GM20431 (cell line): ENCODE measurements around the gene EFHD1.

Source experiments
- in situ Hi-C: fragments of 300-500 bp; cut with MseI, MboI; formaldehyde crosslinking; loops from one replicate; pipeline ENCODE4 v1.15.0; 2020; ENCODE audit warnings: low sequenced_read_pairs; ENCODE audit not compliant: unreplicated experiment

Gene EFHD1

DNA sequence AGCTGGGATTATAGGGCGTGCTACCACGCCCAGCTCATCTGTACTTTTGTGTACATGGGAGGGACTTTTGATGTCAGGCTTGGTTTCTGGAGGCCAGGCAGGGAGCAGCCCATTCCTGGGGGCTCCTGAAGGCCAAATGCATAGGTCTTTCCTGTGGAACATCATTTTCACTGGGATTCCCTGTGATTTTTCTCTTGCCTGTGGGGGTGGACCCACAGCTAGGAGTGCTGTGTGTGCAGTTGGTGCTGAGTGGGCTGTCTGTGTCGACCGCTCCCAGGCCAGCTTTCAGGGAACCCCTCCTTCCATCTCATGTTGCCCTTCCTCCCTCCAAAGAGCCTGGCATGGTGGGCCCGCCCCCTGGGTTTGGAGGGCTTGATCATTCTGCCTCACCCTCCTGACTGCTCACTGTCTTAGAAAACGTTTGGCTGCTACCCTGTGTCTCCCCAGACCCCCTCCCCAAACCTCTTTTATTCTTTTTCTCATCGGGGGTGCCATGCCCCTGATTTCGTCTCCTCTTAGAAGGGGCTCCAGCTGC, 10.5 kb downstream of the EFHD1 start:
- in situ Hi-C loops, result no loop called here

GRCh38 chr2:232645061-232645460, 11.7 kb downstream of the EFHD1 start:
- in situ Hi-C loops, result no loop called here

GRCh38 chr2:232646726-232647125, 13.3 kb downstream of the EFHD1 start:
- in situ Hi-C loops, result no loop called here

DNA sequence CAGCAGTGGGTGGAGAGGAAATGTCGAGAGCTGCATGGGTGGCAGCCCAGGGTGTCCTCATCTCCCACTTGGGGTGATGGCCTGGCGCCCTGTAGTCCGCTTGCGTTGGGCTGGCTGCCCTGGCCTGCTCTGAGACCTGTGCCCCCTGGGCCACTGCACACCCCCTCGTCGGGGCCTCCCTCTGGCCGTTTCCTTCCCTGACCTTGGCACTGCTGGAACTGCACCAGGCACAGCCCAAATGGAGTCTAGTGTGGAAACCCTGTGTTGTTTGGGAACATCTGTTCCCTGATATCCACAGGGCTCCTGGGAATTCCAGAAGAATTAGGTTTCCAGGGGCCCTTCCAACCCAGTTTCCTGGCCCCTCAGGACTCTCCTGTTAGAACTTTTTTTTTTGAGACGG, 13.9 kb downstream of the EFHD1 start:
- in situ Hi-C loops, result no loop called here

- in situ Hi-C loops, result no loop called here
These were observed 15.6 kb downstream of the EFHD1 start for GRCh38 chr2:232649033-232649432.

- in situ Hi-C loops, result no loop called here
These were observed 19.1 kb downstream of the EFHD1 start for GRCh38 chr2:232652505-232652851.

GRCh38 chr2:232653441-232653840, 20.0 kb downstream of the EFHD1 start:
- in situ Hi-C loops, result no loop called here

- in situ Hi-C loops, result no loop called here
These were observed 22.0 kb downstream of the EFHD1 start for GRCh38 chr2:232655392-232655791.

DNA sequence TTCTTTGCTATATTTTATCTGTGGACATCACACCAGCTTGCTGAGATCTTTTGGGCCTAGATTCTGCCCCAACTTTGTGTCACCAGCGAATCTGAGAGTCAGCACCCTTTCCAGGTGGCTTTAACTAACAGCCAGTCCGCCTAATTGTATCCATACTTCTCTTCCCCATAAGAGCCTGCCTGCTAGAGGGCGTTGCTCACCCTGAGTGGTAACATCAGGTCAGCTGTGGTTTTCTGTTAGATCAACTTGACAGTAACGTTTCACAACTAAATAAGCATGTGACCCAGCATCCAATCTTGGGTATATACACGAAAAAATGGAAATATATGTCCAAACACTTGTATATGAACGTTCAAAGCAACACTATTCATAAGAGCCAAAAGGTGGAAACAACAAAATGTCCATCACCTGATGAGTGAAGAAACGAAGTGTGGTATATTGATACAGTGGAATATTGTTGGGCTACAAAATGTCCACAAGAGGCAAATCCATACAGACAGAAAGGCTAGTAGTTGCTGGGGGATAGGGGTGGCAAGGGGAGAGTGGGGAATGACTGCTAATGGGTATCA, 24.9 kb downstream of the EFHD1 start:
- in situ Hi-C loops, result no loop called here

- in situ Hi-C loops, result no loop called here
These were observed 26.0 kb downstream of the EFHD1 start for GRCh38 chr2:232659359-232659758.

DNA sequence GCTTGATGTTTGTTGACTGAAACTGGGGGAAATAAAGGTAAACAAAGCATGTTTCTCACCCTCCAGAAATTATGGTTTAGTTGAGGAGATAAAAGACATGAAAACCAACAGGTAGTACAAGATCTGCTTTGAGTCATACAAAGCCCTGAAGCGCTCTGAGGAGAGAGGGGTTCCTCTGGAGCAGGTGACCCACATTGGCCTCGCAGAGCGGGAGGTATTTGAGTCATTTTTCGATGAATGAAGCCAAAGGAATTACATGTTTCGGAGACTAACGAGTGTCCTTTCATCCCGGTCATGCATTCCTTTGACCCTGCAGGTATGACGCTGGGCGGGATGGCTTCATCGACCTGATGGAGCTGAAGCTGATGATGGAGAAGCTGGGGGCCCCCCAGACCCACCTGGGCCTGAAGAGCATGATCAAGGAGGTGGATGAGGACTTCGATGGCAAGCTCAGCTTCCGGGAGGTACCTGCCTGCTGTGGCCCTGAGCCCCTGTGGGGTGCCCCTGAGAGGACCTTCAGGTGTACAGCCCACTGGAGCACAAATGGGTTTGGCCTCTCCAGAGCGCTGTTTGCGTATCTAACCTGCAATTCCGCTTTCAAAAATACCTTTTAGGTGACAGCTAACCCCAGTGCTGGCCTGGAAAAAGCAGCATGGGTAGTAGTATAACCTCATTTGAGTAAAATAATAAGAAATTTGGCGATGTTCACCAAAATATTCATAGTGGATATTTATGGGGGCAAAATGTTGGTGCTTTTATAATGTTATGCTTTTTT, 29.3 kb downstream of the EFHD1 start:
- in situ Hi-C loops, result no loop called here

GRCh38 chr2:232666051-232666805, 32.8 kb downstream of the EFHD1 start:
- in situ Hi-C loops, result no loop called here

DNA sequence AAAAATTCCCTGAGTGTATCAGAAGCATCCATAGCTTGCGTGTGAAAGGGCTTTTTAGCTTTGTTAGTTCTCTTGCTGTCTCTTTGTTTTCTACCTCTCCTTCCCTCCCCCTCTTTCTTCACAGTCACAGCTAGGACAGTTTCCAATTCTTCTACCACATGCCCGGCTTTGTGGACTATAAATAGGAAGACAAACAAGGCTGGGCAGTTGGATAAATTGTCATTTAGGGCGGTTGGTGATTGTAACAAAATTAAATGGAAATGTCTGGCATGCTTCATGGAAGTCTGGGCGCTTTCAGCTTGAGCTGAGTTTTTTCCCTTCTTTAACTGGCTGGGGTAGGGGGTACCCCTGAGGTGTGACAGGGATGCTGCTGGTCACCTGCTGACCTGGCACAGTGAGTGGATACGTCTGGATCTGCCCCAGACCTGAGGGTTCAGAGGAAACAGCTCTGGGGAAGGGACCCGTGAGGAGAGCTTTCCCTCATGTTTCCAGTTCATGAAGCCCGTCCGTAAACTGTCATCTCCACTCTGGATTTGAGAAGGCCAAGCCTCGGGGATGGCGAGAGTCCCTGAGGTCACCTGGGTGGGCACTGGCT, 34.7 kb downstream of the EFHD1 start:
- in situ Hi-C loops, result no loop called here

DNA sequence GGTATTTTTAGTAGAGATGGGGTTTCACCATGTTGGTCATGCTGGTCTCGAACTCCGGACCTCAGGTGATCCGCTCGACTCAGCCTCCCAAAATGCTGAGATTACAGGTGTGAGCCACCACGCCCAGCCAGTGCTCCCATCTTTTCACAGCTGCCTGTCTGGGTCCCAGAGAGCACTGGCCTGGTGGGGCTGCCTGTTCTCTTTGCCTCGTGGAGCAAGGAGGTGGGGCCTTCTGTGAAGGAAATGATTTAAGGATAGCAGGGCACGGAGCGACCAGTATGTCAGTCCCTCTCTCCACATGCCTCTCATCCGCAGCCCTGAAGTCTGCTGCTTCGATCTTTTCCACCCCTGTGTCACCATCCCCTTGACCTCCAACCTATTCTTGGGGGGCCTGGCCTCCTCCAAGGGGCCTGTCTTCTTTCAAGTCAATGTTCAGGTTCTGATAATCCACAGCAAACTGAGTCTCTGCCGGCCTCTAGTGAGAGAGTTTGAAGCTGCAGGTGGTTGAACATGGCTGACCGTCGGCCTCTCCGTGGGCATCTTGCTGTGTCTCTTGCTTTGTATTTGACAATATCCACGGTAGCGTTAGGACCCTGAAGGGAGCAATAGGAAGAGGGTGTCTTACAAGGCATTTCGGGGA, 35.5 kb downstream of the EFHD1 start:
- in situ Hi-C loops, result no loop called here

GRCh38 chr2:232672588-232672987, 39.2 kb downstream of the EFHD1 start:
- in situ Hi-C loops, result no loop called here

GRCh38 chr2:232674491-232674890, 41.1 kb downstream of the EFHD1 start:
- in situ Hi-C loops, result no loop called here

DNA sequence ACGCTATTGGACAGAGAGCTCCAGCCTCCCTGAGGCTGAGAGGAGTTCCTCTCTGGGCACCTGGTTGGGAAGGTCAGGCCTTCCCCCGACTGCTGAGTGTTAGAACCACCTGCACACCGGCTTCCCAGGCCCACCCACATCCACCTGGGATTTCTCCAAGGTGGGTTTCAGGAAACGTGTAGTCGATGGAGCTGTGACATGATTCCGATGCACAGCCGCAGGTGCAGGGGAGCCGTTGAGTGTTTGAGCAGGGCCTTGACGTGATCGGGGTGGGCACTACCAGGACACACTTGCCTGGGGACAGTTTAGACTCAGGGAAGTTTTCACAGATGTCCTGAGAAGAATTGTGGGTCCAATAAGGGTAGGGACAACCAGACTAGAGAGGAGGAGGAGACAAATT, 42.0 kb downstream of the EFHD1 start:
- in situ Hi-C loops, result no loop called here

- in situ Hi-C loops, result no loop called here
These were observed 46.6 kb downstream of the EFHD1 start for GRCh38 chr2:232680006-232680405.

DNA sequence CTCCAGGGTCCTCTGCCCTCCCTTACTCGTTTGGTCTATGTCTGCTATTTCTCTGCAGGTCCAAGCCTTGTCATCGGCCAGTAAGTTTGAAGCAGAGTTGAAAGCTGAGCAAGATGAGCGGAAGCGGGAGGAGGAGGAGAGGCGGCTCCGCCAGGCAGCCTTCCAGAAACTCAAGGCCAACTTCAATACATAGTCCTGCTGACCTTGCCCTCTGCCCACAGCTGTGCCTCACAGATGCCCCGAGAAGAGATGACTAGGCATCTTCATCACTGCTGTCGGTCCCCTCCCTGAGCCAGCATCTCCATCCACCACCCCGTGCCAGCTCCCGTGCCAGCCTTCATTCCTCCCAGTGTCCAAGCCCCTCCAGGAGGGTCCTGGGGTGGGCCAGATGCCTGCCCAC, 48.1 kb downstream of the EFHD1 start:
- in situ Hi-C loops, result no loop called here

DNA sequence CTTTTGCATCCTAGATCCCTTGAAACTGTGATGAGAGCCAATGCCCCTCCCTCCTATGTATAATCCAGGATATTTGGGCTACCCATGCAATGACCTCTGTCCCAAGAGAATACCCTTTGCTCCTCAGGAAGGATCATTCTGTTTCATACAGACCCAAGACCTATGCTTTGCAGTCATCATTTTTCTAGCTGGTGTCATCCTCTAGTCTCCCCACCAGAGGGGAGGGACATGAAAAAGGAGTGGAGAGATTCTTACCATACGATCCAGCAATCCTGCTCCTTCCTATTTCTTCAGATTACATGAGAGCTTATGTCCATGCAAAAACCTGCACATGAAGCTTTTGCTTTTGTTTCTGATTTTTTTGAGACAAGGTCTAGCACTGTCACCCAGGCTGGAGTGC, 50.0 kb downstream of the EFHD1 start:
- in situ Hi-C loops, result no loop called here
